Dendritic cell treated with granulocyte-macrophage colony-stimulating factor and Interleukin-4, amounts not matched to agents 40 ng/mL and 50 ng/mL, for 4 days (primary cell): ENCODE measurements around the gene TMEM250.
A peak's percentile ranks its signal among the peaks of the same experiment; 100 is the strongest.

Experiments
- H3K27ac Mint-ChIP-seq: one replicate; pipeline ENCODE4 v1.8.0; 2022; ENCODE audit warnings: mild to moderate bottlenecking, mixed read lengths
- H3K27me3 Mint-ChIP-seq: one replicate; pipeline ENCODE4 v1.8.0; 2022; ENCODE audit warnings: mild to moderate bottlenecking, mixed read lengths
- H3K36me3 Mint-ChIP-seq: one replicate; pipeline ENCODE4 v1.8.0; 2022; ENCODE audit warnings: low read depth, mixed read lengths
- H3K4me1 Mint-ChIP-seq: one replicate; pipeline ENCODE4 v1.8.0; 2022; ENCODE audit warnings: low read depth, mixed read lengths
- H3K4me3 Mint-ChIP-seq: one replicate; pipeline ENCODE4 v1.8.0; 2022; ENCODE audit warnings: mild to moderate bottlenecking, moderate library complexity, mixed read lengths
- H3K9me3 Mint-ChIP-seq: one replicate; pipeline ENCODE4 v1.8.0; 2022; ENCODE audit warnings: mixed read lengths
- intact Hi-C: fragments of 100-400 bp; cut with micrococcal nuclease; formaldehyde crosslinking; loops from one replicate; pipeline ENCODE4 v1.15.0; 2022

Gene TMEM250

DNA sequence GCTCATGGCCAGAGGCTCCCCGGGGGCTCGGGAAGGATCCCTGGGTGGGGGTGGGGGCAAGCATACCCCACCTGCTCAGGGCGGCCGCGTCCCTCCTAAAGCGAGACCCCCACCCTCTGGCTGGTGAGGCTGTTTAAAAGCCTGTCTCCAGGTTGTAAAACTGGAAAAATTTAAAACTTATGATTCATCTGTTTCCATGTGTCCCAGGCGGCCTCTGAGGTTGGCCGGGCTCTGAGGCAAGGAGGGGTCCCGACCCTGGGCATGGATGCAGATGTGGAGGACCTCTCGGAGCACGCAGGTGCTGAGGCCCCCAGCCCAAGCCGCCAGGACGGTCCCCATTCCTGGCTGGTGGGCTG is 24.2 kb upstream of the TMEM250 start:
- Mint-ChIP-seq H3K36me3 (no peaks in the 10 kb centered on the region), H3K27ac (no peak overlapping the region), H3K9me3 (no peaks in the 10 kb centered on the region), H3K27me3 (peaks cover 15% of the 10 kb centered on the region), H3K4me3 (no peak overlapping the region), H3K4me1 (no peaks in the 10 kb centered on the region)
- intact Hi-C loops: no loop called here

DNA sequence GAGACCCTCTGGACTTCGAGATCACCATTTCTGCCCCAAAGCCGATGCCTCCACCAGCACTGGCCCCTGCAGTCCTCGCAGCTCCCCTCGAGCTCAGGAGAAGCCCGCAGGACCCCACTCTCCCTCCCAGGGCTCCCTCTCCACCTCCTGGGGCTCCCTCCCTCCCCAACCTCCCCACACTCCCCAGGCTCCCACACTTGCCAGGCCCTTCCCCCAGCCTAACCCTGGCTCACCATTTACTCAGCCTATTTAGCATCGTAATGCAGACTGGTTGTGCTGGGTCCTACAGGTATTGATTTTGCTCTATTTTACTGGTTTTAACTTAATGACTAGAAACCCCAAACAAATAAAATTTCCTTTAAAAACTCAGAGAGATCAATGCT is 23.7 kb upstream of the TMEM250 start:
- no peak overlapping the region for H3K4me3 Mint-ChIP-seq
- H3K27ac Mint-ChIP-seq: no peak overlapping the region
- no peaks in the 10 kb centered on the region for H3K36me3 Mint-ChIP-seq
- H3K9me3 Mint-ChIP-seq: no peaks in the 10 kb centered on the region
- H3K27me3 Mint-ChIP-seq: peaks cover 18% of the 10 kb centered on the region
- intact Hi-C loops: no loop called here
- H3K4me1 Mint-ChIP-seq: no peaks in the 10 kb centered on the region

DNA sequence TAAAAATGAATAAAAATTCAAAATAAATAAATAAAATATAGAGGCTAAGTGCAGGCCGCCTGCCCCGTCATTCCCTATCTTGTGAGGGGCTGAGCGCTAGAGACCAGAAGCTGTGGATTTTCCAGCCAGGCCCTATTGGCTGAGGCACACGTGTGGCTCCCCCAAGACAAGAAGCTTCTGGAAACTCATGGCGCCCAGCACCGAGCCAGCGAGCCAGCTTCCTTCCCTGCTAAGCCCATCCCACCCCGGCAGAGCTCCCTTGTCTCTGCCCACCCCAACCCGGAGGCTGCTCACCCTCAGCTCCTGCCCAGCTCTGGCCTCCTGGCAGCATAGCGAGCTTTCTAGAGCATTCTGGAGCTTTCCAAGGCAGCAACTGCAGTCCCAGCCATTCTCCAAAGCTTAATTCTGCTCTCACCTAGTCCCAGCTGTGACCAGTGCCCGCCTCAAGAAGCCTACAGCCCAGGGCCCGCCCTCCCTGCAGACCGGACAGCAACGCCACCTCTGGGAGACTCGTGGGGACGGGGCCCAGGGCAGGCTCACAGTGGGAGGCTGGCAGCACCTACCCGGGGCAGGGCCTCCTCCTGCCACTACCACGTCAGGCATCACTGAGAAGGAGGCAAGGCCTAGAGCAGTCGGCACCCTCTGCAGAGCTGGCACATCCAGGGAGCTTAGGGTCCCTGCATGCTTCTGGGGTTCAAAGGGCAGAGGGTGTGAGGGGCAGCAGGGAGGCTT is 23.2 kb upstream of the TMEM250 start:
- intact Hi-C loops: no loop called here
- Mint-ChIP-seq H3K27ac (no peak overlapping the region), H3K4me3 (no peak overlapping the region), H3K27me3 (peaks cover 23% of the 10 kb centered on the region), H3K4me1 (no peaks in the 10 kb centered on the region), H3K9me3 (no peaks in the 10 kb centered on the region), H3K36me3 (no peaks in the 10 kb centered on the region)

DNA sequence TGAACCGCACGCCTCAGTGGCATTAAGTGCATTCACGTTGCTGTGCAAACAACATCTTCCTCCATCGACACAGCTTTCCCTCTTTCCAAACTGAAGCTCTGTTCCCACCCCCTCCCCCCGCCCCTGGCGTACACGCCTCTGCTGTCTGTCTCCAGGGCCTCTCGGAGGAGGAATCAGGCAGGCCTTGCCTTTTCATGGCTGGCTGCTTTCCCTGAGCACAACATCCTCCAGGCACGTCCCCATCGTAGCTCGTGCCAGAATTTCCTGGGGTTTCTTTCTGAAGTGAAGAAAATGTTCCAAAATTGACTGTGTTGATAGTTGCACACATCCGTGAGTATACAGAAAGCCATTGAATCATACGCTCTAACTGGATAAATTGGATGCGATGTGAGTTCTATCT is 22.3 kb upstream of the TMEM250 start:
- no peak overlapping the region for H3K4me3 Mint-ChIP-seq
- H3K27me3 Mint-ChIP-seq: peaks cover 28% of the 10 kb centered on the region
- no peak overlapping the region for H3K27ac Mint-ChIP-seq
- H3K36me3 Mint-ChIP-seq: no peaks in the 10 kb centered on the region
- intact Hi-C loops: no loop called here
- no peaks in the 10 kb centered on the region for H3K4me1 Mint-ChIP-seq
- H3K9me3 Mint-ChIP-seq: no peaks in the 10 kb centered on the region

DNA sequence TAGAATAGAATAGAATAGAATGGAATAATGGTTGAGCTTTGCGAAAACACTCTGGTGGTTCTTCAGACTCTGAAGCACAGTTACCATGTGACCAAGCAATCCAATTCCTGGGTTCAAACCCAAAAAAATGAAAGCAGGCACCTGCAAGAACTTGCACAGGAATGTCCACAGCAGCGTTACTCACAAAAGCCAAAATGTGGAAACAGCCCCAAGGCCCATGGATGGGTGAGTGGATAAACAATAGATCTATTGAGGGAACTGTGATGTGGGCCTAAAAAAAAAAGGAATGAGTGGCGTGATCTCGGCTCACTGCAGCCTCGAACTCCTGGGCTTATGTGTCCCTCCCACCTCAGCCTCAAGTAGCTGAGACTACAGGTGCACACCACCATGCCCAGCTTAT is 21.4 kb upstream of the TMEM250 start:
- Mint-ChIP-seq H3K36me3 (no peaks in the 10 kb centered on the region), H3K4me1 (no peaks in the 10 kb centered on the region), H3K4me3 (no peak overlapping the region), H3K27me3 (peaks cover 37% of the 10 kb centered on the region), H3K9me3 (no peaks in the 10 kb centered on the region), H3K27ac (no peak overlapping the region)
- intact Hi-C loops: no loop called here

DNA sequence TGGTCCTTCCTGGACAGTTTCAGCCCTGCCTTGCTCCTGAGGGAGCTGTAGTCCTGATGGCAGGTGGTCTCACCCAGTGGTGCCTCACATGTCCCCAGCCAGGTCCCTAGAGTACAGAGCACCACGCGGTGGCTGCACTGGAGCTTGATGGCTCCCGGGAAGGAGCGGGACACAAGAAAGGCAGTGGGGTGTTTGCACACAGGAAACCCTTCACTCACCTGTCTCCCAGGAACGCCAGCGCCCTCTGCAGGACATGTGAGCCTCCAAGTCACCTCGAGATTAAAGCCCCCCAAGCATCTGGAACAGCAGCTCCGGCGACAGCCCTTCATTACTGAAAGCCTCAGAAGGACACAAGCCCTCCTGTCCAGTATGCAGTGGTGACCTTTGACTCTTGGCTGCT is 19.9 kb upstream of the TMEM250 start:
- no peaks in the 10 kb centered on the region for H3K36me3 Mint-ChIP-seq
- no peak overlapping the region for H3K27ac Mint-ChIP-seq
- peaks cover 3% of the 10 kb centered on the region for H3K4me1 Mint-ChIP-seq
- intact Hi-C loops: no loop called here
- H3K27me3 Mint-ChIP-seq: peaks cover 45% of the 10 kb centered on the region
- H3K9me3 Mint-ChIP-seq: no peaks in the 10 kb centered on the region
- no peak overlapping the region for H3K4me3 Mint-ChIP-seq

DNA sequence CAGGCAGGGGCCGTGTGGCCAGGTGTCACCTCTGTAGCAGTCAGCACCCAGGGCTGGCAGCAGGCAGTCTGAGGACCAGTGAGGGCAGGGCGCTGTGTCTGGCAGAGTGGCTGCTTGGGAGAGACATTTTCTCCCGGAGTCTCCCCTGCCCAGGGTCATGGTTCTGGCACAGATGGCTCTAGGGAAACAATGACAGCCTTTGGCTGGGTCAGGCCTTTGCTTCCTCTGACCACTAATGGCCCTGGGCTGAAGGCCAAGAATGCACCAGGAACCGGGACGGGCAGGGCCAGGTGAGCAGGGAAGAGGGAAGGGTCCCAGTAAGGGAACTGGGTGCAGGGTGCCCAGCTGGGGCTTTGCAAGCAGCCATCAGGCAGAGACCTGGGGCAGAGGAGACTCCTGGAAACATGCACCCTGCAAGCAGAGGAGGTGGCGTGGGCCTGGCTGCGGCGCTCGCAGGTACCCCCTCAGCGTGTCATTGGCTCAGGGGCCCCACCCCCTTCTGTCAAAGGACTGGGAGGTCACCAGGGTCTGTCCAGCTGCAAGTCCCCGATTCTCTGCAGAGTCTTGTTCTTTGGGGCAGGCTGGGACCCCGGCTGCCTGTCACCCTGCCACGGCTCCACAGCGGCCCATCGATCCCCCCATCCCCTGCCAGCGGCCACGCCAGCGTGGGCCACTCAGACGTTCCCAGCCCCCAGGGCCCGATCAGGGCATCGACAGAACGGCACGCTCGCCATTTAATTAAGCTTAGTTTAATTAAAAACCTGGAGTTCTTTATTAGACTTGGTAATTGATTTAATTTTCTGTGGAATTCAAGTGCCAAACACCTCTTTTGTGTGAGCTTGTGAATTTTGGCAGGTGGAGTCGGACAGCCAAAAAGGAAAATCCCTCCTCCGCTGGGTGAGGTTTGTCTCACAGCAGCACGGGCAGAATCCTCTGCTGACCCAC is 18.9 kb upstream of the TMEM250 start:
- H3K27ac Mint-ChIP-seq: no peak overlapping the region
- H3K27me3 Mint-ChIP-seq: peaks cover 52% of the 10 kb centered on the region
- no peaks in the 10 kb centered on the region for H3K9me3 Mint-ChIP-seq
- intact Hi-C loops: no loop called here
- H3K4me3 Mint-ChIP-seq: no peak overlapping the region
- no peaks in the 10 kb centered on the region for H3K36me3 Mint-ChIP-seq
- peaks cover 7% of the 10 kb centered on the region for H3K4me1 Mint-ChIP-seq

DNA sequence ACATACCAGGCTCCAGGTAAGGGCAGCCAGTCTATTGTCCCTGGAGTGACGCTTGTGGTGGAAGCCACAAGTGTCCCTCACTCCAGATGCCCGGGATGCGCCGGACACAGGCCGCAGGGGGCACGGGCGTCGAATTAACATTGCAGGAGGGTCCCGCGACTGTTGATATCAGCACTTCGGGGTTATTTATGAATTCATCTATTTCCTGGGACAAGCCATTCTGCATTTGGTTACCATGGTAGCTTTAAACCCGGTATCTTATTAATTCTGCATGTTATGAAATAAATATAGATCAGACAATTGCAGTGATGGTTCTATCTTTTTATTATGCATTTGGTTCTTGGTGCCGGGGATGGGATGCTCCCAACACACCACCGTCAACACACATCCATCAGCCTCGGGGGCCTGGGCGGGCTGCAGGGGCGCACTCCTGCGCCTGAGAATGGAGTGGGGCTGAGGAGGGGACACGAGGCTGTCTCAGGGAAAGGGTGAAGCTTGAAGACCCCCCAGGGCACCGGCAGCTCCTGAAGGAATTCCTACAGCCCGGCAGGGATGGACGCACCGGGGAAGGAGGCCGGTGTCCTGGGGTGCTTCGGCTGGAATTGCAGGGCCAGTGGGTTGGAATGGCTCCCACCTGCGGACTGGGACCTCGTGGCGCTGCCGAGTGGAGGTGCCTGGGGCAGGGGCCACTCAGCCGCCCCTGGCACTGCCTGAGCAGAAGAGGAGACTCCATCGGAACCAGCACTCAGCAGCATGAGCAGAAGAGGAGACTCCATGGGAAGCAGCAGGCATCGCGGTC is 17.7 kb upstream of the TMEM250 start:
- intact Hi-C loops: no loop called here
- no peak overlapping the region for H3K27ac Mint-ChIP-seq
- peaks cover 63% of the 10 kb centered on the region for H3K27me3 Mint-ChIP-seq
- peaks cover 7% of the 10 kb centered on the region for H3K4me1 Mint-ChIP-seq
- H3K36me3 Mint-ChIP-seq: no peaks in the 10 kb centered on the region
- no peaks in the 10 kb centered on the region for H3K9me3 Mint-ChIP-seq
- H3K4me3 Mint-ChIP-seq: no peak overlapping the region

DNA sequence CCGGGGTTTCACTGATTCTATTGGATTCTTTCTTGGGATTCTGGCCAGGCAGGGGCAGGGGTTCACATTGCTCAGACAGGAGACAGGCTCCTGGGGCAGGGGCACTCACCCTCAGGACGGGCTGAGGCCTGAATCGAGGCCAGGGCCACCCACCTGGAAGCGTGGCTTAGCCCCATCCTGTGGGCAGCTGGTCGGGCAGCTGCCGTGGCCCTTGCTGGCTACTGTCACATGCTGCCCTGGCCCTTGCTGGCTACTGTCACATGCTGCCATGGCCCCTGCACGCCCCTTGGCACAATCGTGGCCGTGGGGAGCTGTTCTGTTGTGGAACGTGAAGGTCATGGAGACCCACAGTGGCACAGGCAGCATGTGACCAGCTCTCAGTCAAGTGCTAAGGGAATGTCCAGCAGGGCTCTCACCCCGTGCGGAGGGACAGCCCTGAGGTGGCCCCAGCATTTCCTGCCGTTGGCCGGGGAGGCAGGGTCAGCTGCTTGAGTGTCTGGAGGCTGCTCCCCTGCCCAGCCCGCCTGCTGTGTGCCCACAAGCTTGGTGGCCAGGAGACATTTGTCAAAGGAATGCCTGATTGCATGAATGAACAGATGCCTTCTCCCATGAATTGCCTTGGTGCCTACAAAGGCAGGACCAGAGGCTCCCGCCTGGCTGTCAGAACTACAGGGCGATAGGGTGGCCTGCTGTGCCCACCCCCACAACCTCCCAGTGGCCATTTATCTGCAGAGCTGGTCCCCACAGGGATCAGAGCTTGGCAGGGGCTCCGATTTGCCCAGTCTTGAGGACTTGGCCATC is 16.9 kb upstream of the TMEM250 start:
- H3K27me3 Mint-ChIP-seq: peaks cover 70% of the 10 kb centered on the region

DNA sequence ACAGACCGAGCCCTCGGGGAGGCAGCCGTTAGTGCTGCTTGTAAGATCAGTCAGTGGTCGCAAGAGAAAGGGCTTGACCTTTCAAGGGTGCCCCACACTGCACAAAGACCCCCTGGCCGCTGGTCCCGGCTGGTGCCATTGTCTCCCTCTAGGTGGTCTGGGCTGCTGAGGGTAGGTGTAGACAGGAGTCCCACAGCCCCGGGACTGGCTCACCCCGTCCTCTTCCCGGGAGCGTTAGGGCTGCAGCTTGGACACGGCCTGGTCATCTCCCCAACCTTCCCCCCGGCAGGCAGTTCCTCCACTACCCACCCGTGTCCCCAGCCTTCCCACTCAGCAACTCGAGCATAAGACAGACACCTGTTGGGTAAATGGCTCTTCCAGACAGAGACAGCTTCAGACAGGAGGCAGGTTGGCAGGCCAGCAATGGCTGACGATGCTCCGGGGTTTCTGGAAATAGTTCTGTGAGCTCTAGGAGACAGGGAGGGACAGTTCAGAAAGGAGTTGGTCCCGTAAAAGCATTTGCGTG is 15.3 kb upstream of the TMEM250 start:
- no peaks in the 10 kb centered on the region for H3K9me3 Mint-ChIP-seq
- no peak overlapping the region for H3K4me3 Mint-ChIP-seq
- H3K36me3 Mint-ChIP-seq: no peaks in the 10 kb centered on the region
- no peak overlapping the region for H3K27ac Mint-ChIP-seq
- H3K27me3 Mint-ChIP-seq: peaks cover 80% of the 10 kb centered on the region
- intact Hi-C loops: no loop called here
- H3K4me1 Mint-ChIP-seq: peaks cover 7% of the 10 kb centered on the region

More for the DNA sequence above, 16.9 kb upstream of the TMEM250 start:
- no peak overlapping the region for H3K27ac Mint-ChIP-seq
- H3K4me1 Mint-ChIP-seq: peaks cover 7% of the 10 kb centered on the region
- no peaks in the 10 kb centered on the region for H3K36me3 Mint-ChIP-seq
- intact Hi-C loops: no loop called here
- H3K9me3 Mint-ChIP-seq: no peaks in the 10 kb centered on the region
- no peak overlapping the region for H3K4me3 Mint-ChIP-seq

DNA sequence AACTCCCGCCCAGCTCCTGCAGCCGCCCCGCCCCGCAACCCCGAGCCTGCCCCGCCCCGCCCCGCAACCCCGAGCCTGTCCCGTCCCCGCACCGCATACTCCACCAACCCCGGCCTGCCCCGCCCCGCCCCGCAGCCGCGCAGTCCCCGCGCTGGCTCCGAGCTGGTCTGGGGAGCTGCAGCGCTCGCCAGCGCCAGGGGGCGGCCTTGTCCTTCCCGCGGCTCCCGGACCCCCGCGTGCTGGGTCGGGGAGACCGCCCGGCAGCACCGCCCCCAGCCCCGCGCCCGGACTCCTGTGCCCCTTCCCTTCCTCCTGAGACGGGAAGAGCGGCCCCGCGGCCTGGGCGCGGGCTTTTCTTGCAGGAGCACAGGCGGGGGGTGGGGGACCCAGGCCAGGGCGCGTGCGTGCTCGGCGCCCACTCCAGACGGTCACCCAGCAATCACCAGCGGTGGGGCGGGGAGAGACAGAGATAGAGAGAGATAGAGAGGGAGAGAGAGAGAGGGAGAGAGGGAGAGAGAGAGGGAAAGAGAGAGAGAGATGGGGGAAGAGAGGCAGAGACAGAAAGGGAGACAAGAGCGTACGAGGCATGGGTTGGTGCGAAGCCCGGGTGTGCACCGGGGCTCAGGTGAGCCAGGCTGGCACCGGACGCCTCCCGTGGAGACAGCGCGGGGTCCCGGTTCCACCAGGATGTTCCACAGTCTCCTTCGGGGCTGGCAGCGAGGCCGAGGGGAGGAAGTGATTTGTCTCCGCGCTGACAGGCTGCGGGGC is 14.7 kb upstream of the TMEM250 start:
- intact Hi-C loops: no loop called here
- no peak overlapping the region for H3K27ac Mint-ChIP-seq
- H3K27me3 Mint-ChIP-seq: peaks cover 81% of the 10 kb centered on the region
- peaks cover 7% of the 10 kb centered on the region for H3K4me1 Mint-ChIP-seq
- H3K36me3 Mint-ChIP-seq: no peaks in the 10 kb centered on the region
- no peaks in the 10 kb centered on the region for H3K9me3 Mint-ChIP-seq
- peak overlapping the region; percentile 54 for H3K4me3 Mint-ChIP-seq

DNA sequence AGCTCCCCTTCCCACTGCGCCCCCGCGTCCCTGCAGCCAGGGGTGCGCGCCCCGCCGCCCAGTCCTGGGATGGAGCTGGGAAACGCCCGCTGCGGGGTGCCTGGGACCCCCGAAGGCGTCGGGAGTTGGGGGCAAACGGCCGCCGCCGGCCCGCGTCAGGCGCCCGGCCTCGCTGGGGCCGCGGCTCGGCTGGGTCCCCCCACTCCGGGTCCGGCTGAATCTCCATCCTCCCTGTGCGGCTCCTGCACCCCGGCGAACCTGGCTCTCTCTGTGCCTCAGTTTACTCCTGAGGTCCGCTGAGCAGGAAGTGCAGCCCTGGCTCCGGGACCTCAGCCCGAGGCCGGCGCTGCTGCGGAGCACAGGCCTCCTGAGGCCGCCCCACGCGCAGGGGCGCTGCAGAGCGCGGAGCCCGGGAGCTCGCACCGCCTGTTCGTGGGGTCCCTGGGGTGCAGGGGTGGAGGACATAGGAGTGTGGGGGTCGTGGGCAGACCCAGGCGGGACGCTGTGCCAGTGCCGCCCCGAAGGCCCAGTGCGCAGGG is 13.9 kb upstream of the TMEM250 start:
- Mint-ChIP-seq H3K36me3 (no peaks in the 10 kb centered on the region), H3K4me1 (peaks cover 7% of the 10 kb centered on the region), H3K27ac (no peak overlapping the region), H3K9me3 (no peaks in the 10 kb centered on the region), H3K4me3 (peak overlapping the region; percentile 27), H3K27me3 (peaks cover 78% of the 10 kb centered on the region)
- intact Hi-C loops: no loop called here
